Amniotic epithelial cell (primary cell): ENCODE results near the gene RPS6KA1.
"Not testable (repeated sequence)": the region's sequence is repeated elsewhere in the genome, so short reads cannot be mapped to it uniquely, and the experiment has no call there.

Experiments
- DNase-seq: peaks from one replicate; pipeline ENCODE4 v3.0.0-alpha.2; 2010; ENCODE audit warnings: low read depth

Gene RPS6KA1

GRCh38 chr1:26529655-26530409 lies at the start of gene RPS6KA1:
Gene RPS6KA1 (plus strand): TSS chr1:26529761. CDS start chr1:26529921, 160 bp downstream.
- DNase-seq, result no peak

GRCh38 chr1:26482921-26483320 lies 46.6 kb upstream of the RPS6KA1 start:
- peak; percentile 35 for DNase-seq

DNA sequence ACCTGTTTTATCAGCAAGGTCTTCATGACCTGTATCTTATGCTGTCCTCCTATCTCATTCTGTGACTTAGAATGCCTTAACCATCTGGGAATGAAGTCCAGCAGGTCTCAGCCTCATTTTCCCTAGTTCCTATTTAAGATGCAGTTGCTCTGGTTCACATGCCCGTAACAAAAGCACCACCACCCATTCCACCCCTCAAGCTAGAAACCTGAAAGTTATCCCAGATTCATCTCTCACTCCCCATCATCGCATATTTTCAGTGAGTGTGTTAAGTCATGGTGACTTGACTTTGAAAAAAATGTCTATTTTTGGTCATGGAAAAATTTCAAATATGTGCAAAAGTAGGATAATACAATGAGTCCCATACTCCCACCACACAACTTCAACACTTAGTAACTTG lies 45.6 kb upstream of the RPS6KA1 start:
- DNase-seq, result no peak

DNA sequence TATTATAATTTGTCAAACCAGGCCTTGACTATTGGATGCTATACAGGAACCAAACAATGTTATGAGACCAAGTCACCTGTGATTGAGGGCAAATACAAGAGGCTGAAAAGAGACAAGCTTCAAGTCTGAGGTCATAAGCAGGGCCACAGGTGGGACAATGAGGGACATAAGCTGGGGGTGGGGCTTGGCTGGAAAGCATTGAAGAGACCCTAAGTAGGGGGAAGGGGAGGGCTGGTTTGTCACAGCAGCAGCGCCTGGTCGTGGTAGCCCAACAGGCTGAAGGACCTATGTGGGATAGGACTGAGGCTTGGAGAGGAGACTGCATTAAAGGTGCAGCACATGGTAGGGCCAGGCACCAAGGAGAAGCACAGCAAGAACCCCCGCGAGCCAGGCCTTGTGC lies 39.4 kb upstream of the RPS6KA1 start:
- DNase-seq, result no peak

- no peak for DNase-seq
Observed at GRCh38 chr1:26493267-26493666, 36.3 kb upstream of the RPS6KA1 start.

DNA sequence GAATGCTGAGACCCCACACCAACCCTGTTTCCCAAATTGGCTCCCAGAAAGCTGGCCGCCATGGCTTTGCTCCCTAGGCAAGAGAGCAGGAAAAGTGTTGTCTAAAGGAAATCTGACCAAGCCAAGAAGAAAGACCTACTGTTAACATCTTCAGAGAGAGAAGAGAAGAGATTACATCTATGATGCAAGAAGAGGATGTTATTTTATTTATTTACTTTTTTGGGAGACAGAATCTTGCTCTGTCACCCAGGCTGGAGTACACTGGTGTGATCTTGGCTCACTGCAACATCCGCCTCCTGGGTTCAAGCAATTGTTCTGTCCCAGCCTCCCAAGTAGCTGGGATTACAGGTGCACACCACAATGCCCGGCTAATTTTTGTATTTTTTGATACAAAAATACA lies 35.6 kb upstream of the RPS6KA1 start:
- DNase-seq, result no peak

GRCh38 chr1:26496861-26497260 lies 32.7 kb upstream of the RPS6KA1 start:
- DNase-seq, result no peak

GRCh38 chr1:26498894-26499293 lies 30.7 kb upstream of the RPS6KA1 start:
- no peak for DNase-seq

DNA sequence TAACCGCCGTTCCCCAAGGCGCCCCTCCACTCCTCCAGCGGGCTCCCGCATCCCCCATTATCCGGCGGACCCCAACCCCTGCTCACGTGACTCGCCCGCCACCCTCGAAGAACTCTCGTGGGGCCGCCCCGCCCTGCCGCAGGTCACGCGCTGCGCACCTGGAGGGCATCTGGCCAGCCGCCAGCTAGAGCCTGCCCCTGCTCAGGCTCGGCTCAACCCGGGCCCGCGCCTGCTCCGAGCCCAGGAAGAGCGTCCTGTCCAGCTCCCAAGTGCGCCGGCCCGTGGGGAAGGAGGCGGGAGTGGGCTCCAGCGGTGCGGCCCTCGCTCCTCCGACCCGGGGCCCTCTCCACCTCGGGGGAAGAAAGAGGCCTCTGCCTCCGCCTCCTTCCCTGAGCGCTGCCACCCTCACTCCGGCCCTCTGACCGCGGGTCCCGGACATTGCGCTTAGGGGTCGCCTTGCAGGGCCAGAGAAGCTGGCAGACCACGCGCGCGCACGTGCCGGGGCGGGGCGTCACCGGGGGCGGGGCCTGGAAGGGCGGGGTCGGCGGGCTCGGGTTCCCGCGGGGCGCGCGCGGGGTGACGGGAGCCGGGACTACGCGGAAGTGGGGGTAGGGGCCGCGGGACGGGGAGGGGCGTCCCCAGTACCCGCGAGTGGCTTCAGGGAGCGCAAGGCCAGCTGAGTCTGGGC lies 28.9 kb upstream of the RPS6KA1 start:
- DNase-seq, result peak; percentile 49

DNA sequence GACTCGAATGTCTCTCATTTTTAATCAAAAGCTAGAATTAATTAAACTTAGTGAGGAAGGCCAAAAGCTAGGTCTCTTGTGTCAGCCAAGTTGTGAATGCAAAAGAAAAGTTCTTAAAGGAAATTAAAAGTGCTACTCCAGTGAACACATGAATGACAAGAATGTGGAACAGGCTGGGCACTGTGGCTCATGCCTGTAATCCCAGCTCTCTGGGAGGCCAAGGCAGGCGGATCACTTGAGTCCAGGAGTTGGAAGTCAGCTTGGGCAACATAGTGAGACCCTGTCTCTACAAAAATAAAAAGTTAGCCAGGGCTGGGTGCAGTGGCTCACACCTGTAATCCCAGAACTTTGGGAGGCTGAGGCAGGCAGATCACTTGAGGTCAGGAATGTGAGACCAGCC lies 18.9 kb upstream of the RPS6KA1 start:
- DNase-seq, result not testable (repeated sequence)

DNA sequence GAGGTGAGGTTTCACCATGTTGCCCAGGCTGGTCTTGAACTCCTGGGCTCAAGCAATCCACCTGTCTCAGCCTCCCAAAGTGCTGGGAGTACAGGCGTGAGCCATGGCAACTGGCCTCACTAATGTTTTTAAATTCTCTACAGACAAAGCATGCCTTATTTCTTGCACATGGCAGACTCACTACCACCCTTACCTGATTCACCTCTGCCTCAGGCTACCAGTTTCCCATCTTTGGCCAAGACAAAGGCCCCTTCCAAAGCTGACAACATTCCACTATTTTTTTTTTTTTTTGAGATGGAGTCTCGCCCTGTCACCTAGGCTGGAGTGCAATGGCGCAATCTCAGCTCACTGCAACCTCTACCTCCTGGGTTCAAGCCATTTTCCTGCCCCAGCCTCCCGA lies 13.7 kb upstream of the RPS6KA1 start:
- not testable (repeated sequence) for DNase-seq

GRCh38 chr1:26516987-26517765 lies 12.4 kb upstream of the RPS6KA1 start:
- DNase-seq, result no peak

DNA sequence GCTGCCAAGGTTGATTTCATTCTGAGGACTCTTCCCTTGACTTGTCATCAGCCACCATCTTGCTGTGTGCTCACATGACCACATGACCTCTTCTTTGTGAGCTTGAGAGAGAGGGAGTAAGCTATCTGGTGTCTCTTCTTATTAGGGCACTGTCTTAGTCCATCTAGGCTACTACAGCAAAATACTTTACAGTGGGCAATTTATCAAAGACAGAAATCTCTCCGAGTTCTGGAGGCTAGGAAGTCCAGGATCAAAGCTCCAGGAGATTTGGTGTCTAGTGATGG lies 11.9 kb upstream of the RPS6KA1 start:
- DNase-seq, result no peak

DNA sequence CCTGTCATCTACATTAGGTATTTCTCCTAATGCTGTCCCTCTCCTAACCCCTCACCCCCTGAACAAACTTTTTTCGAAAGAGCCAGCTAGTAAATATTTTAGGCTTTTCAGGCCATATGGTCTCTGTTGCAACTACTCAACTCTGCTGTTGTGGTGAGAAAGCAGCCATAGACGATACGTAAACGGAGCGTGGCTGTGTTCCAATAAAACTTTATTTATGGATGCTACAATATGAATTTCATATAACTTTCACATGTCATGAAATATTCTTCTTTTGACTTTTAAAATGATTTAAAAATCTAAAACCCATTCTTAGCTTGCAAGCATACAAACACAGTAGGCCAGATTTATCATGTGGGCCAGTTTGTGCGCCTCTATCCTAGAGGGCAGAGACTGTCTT lies 11.2 kb upstream of the RPS6KA1 start:
- DNase-seq, result no peak

GRCh38 chr1:26520339-26520738 lies 9.2 kb upstream of the RPS6KA1 start:
- DNase-seq, result no peak

GRCh38 chr1:26521669-26522030 lies 7.9 kb upstream of the RPS6KA1 start:
- DNase-seq, result no peak

DNA sequence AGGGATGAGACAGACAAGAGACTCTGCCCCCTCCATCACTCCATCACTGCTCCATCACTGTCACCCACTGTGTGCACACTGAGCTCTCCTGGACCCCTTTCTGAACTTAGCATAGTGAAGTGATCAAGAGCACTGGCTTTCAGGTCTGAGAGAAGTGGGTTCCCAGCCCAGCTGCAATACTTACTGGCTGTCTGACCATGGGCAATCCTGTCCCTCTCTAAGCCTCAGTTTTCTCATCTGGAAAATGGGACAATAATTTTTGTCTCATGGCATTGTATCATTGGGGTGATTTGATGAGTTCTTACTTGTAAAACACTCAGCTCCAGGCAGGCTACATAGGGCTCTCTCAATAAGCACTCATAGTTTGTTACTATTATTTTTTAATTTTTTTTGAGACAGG lies 7.5 kb upstream of the RPS6KA1 start:
- DNase-seq, result no peak

DNA sequence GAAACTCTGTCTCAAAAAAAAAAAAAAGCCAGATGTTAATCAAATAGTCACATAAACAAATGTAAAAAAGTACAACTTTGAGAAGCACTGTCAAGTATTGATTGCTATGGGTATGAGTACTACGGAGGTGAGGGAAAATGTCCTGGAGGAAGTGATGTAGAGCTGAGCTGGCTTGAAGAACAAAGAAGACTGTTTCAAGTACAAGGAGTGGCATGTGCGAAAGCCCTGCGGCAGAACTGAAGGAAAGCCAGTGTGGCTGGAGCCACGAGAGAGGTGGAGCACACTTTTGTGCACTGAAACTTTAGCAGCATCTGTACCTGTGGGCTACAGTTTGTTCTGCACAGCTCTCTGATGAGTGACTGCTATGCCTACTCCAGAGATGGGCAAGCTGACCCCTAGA lies 5.4 kb upstream of the RPS6KA1 start:
- DNase-seq, result no peak

DNA sequence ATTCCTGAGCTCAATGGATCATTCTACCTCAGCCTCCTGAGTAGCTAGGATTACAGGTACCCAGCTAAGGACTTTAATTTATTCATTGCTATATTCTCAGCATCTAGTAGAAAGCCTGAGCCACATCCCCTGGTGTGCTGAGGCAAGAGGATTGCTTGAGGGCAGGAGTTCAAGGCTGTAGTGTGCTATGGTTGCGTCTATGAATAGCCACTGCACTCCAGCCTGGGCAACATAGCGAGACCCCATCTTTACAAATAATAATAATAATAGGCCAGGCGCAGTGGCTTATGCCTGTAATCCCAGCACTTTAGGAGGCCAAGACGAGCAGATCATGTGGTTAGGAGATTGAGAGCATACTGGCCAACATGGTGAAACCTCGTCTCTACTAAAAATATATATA lies 3.3 kb upstream of the RPS6KA1 start:
- DNase-seq, result no peak

DNA sequence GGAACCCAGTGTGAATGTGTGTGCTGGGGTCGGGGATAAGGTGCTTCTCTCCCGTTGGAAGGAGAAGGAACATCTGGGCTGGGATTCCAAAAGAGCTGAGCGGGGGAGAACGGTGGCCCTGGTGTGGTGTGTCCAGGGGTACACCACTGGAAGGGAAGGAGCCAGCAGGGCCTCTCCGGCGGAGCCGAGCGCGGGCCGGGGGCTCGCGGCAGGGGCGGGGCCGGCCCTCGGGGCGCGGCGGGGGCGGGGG lies 231 bp upstream of the RPS6KA1 start:
- DNase-seq, result no peak

- DNase-seq, result no peak
Observed at GRCh38 chr1:26530410-26530894, 891 bp downstream of the RPS6KA1 start.

DNA sequence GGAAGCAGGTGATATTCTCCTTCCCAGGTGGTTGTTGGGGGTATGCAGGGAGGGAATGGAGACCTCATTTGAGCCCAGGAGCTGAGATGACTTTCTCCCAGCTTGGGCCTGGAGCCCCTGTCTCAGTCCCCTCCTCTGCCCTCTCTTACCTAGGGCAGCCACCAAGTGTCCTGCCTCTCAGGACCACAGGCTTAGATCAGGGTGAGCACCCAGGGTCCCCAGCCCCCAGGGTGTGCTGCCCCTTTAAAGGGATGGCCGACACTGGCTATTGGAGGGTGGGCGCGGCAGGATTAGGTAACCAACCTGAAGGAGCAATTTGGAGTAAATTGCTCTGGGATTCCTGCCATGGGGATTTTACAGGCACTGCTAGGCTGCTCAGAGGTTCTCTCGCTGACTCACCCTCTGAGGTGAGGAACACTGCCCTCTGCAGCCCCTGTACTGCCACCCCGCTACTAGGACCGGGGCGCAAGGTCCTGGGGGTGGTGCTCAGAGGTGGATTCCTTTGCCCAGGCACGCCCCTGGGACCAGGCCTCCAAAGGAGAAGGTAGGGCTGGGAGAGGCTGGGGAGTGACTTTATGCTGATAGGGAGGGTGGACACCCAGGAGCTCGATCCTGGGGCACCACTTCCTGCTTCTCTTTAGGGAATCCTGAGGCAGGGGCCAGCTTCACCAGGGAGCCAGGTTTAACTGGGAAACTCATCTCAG lies 1.5 kb downstream of the RPS6KA1 start:
- DNase-seq, result peak; percentile 71

DNA sequence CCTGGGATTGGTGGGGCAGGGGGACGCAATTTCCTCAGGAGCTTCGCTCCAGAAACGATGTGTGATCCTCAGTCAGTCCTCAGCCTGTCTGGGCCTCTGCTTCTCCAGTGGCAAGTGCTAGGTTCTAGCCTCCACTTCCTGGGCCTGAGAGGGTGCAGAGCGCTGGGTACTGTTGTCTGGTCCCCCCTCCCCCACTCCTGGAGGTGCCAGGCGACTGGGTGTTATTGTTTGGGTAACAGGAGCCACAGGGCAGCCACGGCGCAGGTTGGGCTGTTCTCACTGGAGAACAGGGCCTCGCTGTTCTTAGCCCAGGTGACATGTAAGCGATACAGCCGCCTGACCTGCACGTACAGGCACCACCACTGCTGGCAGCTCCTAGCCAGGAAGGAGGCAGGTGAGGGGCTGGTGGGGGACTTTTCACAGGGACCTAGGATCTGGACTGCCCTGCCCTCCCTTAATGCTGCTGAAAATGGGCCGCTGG lies 2.1 kb downstream of the RPS6KA1 start:
- no peak for DNase-seq
